Activated CD8-positive, alpha-beta memory T cell treated with anti-CD3 and anti-CD28 coated beads, Interleukin-2, amount 50 U/mL, for 1 hour (primary cell): ENCODE measurements around the gene POLR1A.

ENCODE experiments used
- DNase-seq: peaks from one replicate; pipeline ENCODE4 v3.0.0-alpha.2; 2020; ENCODE audit errors: extremely low read depth

POLR1A gene

GRCh38 chr2:85978883-85979780 is 126.6 kb downstream of the POLR1A start:
- no peak for DNase-seq

- no peak for DNase-seq
These were observed 129.4 kb downstream of the POLR1A start for GRCh38 chr2:85976106-85976920.

DNA sequence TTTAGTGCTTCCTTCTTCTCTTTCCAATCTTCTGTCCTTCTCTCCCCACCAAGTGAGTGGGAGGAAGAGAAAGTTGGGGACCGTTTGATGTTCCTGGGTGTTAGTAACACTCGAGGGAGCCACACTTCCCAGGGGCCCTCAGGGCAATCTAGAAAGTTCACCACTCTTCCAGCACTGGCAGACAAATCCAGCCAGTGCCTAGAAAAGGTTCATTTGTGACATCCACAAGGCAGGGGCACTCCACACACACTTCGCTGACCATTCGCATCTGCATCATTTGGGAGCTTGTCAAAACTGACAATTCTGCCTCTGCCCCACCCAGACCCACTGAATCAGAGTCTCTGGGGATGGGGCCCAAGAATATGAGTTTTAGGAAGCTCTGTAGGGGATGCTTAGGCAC is 130.1 kb downstream of the POLR1A start:
- DNase-seq: no peak

DNA sequence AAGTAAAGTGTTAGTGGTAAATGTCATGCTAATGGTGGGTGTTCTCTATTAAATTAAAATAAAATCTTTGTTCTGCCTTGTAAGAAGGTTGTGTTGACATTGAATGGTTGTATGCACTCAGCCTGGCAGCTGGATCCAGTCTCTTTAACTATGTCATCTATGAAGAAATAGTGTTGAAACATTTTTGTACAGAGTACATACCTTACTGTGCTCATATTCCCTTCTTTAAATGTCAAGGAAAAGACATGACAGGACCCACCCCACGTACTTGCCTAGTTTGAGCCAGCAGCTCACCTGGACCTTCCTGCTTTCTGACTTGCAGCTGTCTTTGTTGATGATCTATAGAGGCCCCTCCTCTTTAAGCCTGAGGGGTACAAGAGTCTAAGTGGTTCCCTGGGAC is 131.3 kb downstream of the POLR1A start:
- DNase-seq: no peak

DNA sequence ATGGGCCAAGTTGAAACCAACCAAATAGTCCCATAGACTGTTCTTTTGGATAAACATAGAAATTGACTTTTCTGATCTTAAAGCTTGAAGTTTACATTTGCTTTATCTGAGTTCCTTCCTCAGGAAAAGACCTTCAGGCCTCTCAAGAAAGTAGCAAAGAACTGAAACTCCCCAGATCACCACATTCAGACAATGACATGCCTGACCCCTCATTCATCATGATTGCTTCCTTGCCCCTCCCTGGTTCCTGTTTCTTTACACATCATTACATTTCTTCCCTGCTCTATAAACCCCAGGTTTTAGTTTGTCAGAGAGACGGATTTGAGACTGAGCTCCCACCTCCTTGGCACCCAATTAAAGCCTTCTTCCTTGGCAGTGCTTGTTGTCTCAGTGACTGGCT is 133.3 kb downstream of the POLR1A start:
- no peak for DNase-seq

DNA sequence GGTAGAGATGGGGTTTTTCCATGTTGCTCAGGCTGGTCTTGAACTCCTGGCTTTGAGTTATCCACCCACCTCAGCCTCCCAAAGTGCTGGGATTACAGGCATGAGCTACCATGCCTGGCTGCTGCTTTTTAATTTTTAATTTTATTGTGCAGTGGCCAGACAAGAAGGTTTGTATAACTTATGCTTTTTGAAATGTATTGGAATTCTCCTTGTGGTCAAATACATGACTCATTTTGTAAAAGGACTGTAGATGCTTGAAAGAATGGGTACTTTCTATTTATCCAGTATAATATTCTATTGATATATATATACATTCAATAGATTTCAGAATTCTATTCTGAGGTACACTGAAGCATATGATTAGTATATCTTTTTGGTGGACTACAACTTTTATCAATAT is 134.3 kb downstream of the POLR1A start:
- no peak for DNase-seq
